Erythroblast (primary cell): ENCODE measurements around the gene ZNF385D.

Experiments used
- DNase-seq, 2 experiments: peaks; one replicate each; lab custom pipeline; 2025; lab: John Stamatoyannopoulos, UW
- GATA1 ChIP-seq: IDR thresholded peaks from 2 replicates; pipeline ENCODE4 v1.6.1; 2011; ENCODE audit warnings: low read depth, mild to moderate bottlenecking, control low read depth, low read length, moderate library complexity
- POLR2A ChIP-seq: IDR thresholded peaks from 2 replicates; pipeline ENCODE4 v1.6.1; 2011; ENCODE audit warnings: mild to moderate bottlenecking, low read length

ZNF385D gene

DNA sequence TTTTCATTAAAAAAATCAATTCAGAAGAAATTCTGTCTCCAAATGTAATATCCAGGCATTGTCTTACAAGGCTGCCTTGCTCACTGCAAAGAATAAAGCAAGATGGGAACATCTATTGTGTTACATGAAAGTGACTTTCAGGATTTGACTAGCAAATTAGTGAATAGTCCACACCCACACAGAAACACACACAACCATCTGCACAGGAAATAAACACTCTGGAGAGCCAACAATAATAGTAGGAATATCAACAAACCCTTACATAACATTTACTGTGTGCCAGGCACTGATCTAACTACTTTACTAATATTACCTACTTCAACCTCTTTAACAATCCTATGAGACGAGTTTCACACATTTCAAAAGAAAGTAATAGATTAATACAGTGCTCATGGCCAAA lies 28.9 kb upstream of the ZNF385D start:
- DNase-seq, result no peak
- no peak for TF ChIP-seq POLR2A
- TF ChIP-seq GATA1, result no peak

DNA sequence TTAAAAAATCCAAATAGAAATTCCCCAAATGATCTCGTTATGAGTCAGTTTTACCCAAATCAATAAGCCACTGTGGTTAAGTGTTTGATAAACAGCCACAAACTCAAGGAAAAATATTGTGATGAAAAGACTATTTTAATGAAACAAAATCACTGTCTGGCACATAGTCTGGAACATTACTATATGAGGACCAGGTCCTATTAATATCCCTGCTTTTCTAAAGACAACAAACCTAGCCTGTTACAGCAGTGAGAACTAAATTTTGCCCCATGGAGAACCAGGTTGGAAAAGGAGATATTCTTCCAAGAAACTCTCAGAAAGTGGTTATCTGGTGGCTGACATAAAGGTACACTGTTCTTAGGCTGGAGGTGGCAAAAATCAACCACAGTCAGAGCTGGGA lies 27.7 kb upstream of the ZNF385D start:
- TF ChIP-seq GATA1 (no peak), POLR2A (no peak)
- DNase-seq, result no peak

DNA sequence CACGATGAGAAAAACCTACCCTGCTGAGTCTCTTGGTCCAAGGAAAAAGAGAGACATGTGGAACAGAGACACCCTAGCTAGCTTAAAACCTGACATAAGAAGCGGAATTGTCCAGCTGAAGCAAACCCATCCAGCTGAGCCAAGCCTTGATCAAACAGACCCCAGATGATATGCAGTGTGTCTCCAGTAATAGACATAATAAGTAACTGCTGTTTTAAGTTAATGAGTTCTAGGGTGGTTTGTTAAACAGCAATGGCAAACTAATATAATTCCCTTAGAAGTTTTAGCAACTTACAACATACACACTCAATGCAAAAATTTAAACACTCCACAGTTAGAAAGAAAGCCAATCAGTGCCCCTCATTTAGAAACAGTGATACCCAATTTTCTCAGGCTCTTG lies 26.8 kb upstream of the ZNF385D start:
- DNase-seq, result no peak

DNA sequence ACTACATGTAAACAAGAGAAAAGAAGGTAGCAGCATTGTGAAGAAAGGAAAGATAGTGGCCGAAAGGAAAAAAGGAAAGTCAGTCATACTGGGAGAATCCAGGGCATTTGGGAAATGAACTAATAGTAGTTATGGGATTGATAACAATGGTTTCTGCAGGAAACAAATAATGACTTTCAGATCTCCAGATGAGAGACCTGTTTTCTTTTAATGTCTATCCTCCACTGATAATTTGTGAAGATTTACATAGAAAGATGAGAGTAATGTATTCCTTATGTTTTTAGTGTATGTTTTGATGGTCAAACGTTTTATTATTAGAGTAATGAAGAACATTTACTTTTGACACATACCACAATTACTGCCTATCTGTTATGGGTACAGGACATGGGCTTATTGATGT lies 15.0 kb upstream of the ZNF385D start:
- DNase-seq, result no peak
- TF ChIP-seq GATA1, result no peak
- no peak for TF ChIP-seq POLR2A

More for the DNA sequence above, 26.8 kb upstream of the ZNF385D start:
- TF ChIP-seq POLR2A (no peak), GATA1 (no peak)

DNA sequence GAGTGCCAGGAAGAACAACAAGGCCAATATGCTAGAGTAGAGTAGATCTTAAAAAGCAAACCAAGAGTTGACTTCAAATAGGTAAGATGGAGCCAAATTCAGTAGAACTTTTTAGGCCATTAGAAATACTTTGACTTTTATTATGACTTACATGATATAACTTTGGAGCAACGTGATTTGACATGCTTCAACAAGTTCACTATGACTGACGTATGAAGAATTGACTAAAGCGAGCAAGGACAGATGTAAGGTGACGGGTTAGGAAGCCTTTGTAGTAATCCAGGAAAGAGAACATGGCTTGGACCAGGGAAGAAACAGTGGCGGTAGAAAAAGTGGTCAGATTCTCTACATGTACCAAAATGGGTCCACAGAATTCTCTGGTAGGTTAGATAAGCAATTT lies 4.9 kb upstream of the ZNF385D start:
- TF ChIP-seq POLR2A, result no peak
- TF ChIP-seq GATA1, result no peak
- DNase-seq, result no peak

DNA sequence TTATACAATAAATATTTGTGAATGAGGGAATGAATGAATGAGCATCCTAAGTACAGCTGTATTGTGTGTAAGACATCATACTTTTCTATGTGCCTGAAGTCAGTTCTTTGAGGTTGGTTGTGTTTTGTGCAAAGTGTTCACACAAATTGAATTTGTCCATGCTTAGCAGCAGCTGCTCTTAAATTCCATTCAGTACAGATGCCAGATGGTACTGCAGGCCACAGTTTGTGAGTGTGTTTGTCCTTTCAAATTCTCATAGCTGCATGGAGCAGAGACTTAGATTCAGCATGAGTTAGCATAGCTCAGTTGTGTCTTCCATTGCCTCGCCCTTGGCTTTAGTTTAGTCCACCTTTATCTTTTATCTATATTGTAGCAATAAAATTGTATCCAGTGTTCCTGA lies 3.8 kb upstream of the ZNF385D start:
- DNase-seq, result no peak
- TF ChIP-seq POLR2A (no peak), GATA1 (no peak)

DNA sequence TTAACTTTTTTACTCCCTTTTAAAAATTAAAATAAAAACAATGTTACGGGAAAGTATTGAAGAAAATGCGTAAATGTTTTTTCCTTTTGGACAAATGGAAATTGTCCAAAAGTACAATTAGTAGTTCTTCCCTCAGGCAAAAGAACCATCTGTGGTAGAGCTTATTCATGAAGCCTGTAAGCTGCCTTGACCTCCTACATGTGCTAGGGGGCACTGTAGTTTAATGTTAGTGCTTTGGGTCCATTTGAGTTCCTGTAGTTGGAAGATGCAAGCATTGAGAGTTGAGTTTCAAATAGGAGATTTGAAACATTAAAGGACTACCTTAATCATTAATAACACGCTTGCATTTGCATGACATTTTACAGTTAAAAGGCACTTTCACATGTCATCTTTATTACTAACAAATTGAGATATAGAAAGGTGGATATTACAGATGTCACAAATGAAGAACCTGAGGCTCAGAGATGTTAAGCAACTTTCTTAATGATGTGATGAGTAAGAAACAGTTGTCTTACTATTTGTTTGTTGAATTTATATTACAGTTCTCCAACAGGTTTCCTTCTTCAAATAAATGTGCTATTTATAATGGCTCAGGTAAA lies 1.8 kb upstream of the ZNF385D start:
- peak; percentile 5 to 18 for DNase-seq
- TF ChIP-seq GATA1, result no peak
- TF ChIP-seq POLR2A, result no peak

DNA sequence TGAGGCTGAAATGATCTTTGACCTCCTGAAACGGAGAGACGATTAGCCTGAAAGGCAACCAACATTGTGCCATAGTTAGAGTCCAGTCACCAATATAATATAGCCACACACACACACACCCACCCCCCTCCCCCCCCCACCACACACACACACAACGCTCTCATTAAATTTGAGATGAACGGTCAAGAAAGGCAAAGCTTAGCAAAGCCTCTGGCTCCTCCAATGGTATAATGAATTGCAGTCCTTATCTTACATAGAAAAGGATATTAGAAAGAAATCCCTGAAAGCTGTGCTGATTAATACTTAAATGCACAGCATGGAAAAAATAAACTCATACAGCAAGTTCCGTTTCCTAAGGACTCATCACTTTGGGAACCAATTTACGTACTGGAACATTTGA lies 876 bp upstream of the ZNF385D start:
- TF ChIP-seq POLR2A (no peak), GATA1 (no peak)
- DNase-seq, result no peak

DNA sequence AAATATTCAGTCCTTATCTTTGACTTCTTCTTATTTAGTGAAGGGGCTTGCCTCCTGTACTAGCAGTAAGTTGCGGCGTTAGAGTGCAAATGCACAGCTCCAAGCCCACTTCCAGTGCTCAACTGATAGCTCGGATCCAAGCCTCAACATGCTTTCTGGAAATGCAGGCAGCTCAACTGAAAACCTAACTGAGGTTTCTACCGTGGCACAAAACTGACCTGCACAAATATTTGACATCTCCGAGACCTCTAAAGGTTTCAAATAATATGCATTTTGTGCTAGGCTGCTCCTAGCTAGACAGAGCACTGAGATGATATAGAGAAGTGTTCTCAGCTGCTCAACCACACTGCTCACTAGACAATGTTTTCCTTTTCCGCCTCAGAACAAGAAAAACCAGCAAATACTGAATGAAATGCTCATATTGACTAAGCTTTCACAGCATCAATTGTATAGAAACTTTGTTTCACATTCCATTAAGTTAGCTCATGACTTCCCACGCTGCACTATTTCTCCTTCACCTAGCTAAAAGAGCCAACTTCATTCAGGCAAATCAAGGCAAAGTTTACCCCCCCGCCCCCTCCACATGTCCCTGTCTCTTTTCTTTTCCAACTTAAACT lies 822 bp downstream of the ZNF385D start:
- DNase-seq, result no peak
- no peak for TF ChIP-seq POLR2A
- no peak for TF ChIP-seq GATA1

DNA sequence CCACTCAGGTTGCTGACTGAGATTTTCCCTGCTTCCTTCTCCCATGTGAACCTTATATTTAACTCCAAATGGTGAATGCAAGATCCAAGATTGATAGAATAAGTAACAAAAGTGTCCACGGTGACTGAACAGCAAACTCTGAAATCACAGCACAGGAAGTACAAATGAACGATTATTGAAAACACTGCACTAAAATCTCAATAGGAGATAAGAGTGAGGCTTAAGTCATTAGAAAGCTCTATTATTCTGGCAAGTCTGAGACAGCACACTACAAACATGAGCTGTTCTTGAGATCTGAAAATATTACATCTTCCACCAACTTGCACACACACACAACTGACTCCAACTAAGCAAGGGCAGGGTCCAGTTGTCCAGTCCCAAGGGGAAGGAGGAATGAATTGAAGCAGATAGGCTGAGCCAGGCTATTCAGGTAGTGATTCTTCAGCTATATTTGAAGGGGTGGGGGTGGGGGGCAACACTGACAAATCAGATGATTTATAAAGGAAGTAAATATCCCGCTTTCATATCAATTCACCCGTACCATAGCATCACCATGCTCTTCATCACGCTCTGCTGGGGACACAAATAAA lies 2.9 kb downstream of the ZNF385D start:
- DNase-seq, result no peak
- no peak for TF ChIP-seq GATA1
- TF ChIP-seq POLR2A, result no peak

DNA sequence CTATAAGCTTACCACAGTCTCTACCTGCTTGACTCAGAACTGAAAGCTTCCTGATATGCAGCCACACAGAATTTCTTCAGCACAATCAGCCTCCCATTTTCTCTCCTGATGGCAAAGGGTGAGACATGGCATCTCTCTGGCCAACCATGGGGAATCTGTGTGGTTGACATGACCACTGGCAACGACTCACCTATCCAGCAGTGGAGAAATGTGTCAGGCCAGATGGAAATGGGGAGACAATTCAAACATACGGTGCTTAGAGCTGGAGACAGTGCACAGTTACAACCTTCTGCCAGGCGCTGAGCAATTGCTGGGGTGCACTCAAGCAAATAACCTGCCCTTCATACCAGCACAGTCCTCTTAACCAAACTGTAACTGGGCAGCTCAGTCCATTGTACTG lies 3.6 kb downstream of the ZNF385D start:
- no peak for TF ChIP-seq GATA1
- TF ChIP-seq POLR2A, result no peak
- DNase-seq, result no peak

DNA sequence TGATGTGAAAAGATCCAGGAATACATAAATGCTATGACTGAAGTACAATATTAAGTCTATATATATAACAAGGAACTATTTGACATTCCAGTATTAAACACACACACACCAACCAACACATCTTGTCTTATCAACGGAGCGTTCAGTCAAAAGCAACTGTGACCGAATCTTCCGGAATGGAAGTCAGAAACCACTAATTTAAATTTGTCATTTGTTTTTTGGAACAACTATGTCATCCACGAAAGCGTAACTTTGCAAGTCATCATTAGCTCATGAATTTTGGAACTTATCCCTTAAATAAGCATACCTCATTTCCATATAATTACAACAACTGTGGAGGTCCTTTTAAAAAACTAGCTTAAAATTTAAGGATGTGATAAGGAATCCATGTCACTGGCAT lies 5.0 kb downstream of the ZNF385D start:
- DNase-seq, result no peak
- TF ChIP-seq GATA1, result no peak
- no peak for TF ChIP-seq POLR2A

DNA sequence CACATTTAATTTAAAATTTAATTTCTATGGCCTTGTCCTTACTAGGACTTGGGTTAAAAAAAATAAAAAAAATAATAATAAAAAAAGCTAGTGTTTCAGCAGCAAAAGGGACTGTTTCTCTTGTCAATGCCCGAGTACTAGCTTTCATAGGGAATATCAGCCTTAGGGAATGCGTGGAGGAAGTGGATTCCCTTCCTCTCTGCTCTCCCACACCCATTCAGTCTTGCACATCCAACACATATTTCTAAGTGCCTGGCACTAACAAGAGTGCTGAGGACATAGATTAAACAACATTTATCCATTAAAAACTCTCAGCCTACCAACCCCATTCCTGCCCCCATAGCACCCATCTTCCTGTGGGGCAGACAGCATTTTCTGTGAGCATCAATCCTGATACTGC lies 6.2 kb downstream of the ZNF385D start:
- TF ChIP-seq POLR2A, result no peak
- TF ChIP-seq GATA1, result no peak
- no peak for DNase-seq

DNA sequence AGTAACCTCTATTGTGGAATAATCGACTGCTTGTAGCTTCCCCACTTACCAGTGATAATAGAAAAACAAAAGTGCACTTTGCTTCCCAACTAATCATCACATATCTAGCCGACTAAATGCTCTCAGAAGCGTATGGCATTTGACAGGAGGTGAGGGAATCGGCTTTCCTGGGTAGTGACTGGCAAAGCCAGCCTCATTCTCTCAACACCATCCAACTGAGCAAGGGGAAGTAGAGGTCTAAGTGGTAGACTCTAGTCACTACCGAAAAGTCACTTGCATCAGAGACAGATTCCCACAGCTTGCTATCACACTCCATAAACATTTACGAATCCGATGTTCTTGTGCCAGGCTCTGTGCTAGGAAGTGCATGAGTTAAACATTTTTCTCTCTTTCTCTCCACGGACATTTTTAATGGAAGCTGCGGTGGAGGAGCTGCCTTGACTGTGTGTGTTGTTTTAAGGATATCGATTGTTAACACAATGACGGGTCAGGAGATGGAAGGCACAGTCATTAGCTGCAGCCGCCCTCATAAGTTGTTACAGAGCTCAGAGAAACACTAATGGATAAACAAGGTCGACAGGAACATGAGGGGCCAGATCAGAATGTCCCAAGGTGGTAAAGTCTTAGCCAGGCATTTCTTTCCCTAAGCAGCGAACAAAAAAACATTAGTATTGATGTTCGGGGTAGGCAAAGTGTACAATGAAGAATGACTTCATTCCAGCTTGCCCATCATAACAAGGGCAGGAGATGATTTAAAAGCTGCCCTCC lies 11.9 kb downstream of the ZNF385D start:
- no peak for DNase-seq
- TF ChIP-seq POLR2A (no peak), GATA1 (no peak)

DNA sequence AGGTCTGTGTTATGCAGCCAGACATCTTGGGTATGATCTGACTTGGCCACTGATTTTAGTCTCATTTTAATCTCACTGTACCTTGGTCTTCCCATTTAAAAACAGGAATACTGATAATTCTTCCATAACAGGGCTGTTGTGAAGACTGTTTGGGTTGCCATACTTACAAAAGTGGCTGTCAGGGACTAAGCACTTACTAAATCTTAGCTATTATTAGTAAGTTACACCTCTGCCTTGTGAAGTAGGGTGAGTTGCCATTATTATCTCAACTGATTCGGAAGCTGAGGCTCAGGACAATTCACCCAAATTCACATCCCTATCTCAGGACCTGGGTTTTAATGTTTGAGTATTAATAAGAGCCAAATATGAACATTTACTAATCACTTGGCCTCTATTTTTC lies 12.7 kb downstream of the ZNF385D start:
- no peak for TF ChIP-seq GATA1
- TF ChIP-seq POLR2A, result no peak
- no peak for DNase-seq
